Superior temporal gyrus (tissue), 1 donor: ENCODE data around the gene AIF1L.
A peak's percentile ranks its signal among the peaks of the same experiment; 100 is the strongest.
"Not testable (repeated sequence)": the region's sequence is repeated elsewhere in the genome, so short reads cannot be mapped to it uniquely, and the experiment has no call there.

Experiments used
- DNase-seq: peaks from one replicate; pipeline ENCODE4 v3.0.0-alpha.2; 2016; ENCODE audit errors: extremely low spot score

Gene AIF1L

DNA sequence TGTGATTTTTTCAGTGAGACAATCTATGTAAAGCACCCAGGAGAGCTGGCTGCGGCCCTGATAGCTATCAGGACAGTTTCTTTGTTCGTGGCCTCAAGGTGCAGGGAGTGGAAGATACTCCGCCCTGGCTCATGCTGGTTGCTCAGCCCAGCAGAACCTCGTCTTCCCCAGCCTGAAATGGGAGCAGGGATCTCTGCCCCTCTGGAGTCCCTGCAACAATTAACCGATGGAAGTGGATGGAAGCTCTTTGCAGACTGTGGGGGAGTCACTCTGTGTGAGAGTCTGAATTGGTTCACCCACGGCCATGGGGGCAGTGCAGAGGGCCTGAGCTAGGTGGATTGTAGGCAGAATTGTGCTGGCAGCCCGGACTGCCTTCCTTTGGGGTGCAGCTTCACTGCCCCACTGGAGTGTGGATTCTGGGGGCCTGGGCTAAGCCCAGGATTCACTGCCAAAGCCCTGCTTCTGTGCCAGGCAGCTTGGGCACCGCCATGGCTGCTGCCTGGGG, 2.8 kb downstream of the AIF1L start:
- DNase-seq: no peak

- not testable (repeated sequence) for DNase-seq
Observed at GRCh38 chr9:131099845-131100244, 3.5 kb downstream of the AIF1L start.

DNA sequence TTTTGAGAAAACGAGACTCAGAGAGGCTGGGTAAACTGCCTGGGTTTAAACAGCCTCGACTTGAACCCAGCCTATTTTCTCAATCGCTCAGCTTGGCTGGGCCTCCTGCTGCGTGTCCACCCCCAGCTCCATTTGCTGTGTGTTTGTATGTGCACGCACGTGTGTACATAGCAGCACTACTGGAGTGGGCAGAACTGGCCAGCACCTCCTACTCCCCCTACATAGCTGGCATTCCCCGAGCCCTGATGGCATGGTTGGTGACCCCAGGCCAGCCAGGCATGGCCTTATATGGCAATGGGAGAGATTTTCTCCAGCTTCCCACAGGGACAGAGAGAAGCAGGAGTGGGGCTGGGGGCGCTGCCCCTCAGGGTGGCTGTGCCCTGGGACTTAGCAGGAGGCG, 4.1 kb downstream of the AIF1L start:
- DNase-seq: no peak

DNA sequence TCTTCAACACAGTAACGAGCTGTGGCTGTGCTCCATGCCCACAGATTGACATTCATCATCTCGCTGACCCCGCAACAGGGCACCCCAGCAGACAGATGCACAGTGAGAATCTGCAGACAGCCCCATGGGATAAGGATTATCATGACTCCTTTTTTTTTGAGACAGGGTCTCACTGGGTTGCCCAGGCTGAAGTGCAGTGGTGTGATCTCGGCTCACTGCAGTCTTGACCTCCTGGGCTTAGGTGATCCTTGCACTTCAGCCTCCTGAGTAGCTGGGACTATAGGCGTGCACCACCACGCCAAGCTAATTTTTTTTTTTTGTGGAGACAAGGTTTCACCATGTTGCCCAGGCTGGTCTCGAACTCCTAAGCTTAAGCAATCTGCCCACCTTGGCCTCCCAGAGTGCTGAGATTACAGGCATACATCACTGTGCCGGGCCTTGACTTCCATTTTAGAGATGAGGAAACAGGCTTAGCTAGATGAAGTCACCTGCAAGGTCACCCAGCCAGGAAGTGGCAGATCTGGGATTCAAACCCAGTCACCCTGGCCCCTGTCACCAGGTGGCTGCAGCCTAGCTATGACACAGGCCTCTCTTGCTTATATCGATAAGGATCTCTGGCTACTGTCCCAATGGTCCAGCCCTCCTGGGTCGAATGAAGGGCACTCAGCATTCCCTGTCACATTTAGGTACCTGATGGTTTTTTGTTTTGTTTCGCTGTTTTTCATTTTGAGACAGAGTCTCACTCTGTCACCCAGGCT, 5.1 kb downstream of the AIF1L start:
- no peak for DNase-seq

GRCh38 chr9:131103024-131103423, 6.7 kb downstream of the AIF1L start:
- DNase-seq: no peak

GRCh38 chr9:131103535-131103934, 7.2 kb downstream of the AIF1L start:
- DNase-seq: no peak

DNA sequence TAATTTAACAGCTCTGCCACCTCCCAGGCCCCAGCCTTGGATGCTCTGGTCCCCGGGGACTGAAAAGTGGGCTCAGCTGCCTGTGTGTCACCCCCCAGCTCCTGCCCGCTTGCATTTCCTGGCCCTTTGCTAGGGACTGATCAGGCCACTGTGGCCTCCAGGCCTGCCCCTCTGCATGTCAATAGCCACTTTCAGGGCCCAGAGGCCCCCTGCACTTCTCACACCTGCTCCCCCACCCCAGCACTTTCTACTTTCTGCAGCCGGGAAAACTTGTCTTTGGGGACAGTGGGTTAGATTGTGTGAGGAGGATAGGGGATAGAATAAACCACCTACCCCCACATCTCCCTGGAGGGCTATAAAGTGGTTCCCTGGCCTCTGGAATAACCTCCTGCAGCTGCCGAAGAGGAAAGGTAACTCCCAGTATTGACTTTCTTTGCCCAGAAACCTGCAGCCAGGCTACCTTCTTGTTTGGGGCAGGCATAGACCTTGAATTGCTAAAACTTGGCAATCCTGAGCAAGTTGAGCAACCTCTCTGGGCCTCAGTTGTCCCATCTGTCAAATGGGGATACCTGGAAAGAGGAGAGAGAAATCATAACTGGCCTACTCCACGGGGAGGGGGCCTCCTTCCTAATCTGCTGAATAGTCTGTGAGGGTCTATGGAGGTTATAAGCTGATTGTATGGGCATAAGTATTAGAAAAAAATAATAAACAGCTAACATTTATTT, 7.8 kb downstream of the AIF1L start:
- DNase-seq: no peak

DNA sequence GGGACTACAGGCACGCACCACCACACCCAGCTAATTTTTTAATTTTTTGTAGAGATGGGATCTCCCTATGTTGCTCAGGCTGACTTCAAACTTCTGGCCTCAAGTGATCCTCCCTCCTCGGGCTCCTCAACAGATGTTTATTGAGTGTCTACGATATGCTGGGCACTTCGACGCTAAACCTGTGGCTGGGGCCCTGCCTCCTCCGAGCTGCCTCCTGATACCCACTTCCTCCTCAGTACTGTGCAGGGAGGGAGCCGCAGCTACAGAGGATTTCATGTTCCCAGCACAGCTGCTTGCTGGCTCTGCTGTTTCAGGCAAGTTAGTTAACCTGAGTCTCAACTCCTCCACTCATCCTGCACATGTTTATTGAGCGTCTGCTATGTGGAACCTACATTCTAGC, 9.6 kb downstream of the AIF1L start:
- DNase-seq: no peak

GRCh38 chr9:131107760-131108159, 11.4 kb downstream of the AIF1L start:
- DNase-seq: no peak

- no peak for DNase-seq
Observed at GRCh38 chr9:131111186-131111853, 15.0 kb downstream of the AIF1L start.

GRCh38 chr9:131111854-131112311, 15.6 kb downstream of the AIF1L start:
- peak; percentile 95 for DNase-seq

GRCh38 chr9:131112374-131113154, 16.2 kb downstream of the AIF1L start:
- DNase-seq: peak; percentile 57

- no peak for DNase-seq
Observed at GRCh38 chr9:131113655-131114054, 17.3 kb downstream of the AIF1L start.

GRCh38 chr9:131114084-131114535, 17.8 kb downstream of the AIF1L start:
- no peak for DNase-seq

DNA sequence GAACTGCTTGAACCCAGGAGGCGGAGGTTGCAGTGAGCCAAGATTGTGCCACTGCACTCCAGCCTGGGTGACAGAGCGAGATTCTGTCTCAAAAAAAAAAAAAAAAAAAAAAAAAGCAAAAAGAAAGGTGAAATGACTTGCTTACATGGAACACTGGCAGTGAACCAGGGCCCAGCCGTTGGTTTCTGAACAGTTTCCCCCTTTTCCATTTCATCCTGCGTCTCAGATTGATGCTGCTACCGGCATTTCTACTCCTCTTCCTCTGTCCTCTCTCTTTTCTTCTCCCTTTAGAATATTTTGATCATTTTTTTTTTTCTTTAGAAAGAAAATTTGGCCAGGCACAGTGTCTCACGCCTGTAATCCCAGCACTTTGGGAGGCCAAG, 19.0 kb downstream of the AIF1L start:
- DNase-seq: not testable (repeated sequence)

DNA sequence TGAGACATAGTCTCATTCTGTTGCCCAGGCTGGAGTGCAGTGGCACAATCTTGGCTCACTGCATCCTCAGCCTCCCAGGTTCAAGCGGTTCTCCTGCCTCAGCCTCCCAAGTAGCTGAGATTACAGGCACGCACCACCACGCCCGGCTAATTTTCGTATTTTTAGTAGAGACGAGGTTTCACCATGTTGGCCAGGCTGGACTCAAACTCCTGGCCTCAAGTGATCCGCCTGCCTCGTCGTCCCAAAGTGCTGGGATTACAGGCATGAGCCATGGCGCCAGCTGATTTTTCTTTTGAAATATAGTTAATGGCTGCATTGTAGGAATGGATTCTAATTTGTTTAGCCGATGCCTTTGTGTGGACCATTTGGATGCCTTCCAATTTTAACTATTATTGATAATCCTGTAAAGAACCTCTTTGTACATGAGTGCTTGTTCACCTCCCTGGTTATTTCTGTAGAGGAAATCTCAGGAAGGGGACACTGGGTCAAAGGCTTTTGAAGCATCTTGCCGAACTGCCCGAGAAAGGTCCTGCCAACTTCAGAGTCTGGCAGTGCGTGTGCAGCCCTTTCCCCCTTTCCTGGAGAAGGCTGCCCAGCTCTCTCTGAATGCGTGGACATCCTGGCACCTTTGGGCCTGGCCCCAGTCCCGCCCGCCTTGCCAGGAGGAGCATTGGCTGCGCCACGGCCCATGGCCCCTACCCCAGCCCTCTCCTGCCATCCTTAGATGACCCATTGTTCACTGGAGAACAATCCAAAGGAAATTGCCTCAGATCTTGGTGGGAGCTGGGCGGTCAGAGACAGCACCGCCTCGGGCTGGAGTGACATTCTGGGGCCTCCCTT, 20.2 kb downstream of the AIF1L start:
- DNase-seq: peak; percentile 43

- DNase-seq: no peak
Observed at GRCh38 chr9:131117121-131117761, 20.9 kb downstream of the AIF1L start.

DNA sequence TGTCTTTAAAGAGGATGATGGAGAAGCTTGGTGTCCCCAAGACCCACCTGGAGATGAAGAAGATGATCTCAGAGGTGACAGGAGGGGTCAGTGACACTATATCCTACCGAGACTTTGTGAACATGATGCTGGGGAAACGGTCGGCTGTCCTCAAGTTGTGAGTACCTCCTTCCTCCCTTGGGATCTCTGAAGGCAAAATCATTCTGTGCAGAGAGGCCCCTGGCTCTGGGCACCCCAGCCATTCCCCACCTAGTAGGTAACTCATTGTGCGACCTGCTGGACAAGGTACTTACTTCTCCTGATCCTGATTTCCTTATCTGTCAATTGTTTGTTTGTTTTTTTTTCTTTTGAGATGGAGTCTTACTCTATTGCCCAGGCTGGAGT, 21.4 kb downstream of the AIF1L start:
- no peak for DNase-seq

GRCh38 chr9:131119600-131119999, 23.3 kb downstream of the AIF1L start:
- DNase-seq: no peak

DNA sequence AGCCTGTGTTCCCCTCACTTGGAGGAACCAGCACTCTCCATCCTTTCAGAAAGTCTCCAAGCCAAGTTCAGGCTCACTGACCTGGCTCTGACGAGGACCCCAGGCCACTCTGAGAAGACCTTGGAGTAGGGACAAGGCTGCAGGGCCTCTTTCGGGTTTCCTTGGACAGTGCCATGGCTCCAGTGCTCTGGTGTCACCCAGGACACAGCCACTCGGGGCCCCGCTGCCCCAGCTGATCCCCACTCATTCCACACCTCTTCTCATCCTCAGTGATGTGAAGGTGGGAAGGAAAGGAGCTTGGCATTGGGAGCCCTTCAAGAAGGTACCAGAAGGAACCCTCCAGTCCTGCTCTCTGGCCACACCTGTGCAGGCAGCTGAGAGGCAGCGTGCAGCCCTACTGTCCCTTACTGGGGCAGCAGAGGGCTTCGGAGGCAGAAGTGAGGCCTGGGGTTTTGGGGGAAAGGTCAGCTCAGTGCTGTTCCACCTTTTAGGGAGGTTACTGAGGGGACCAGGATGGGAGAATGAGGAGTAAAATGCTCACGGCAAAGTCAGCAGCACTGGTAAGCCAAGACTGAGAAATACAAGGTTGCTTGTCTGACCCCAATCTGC, 24.4 kb downstream of the AIF1L start:
- DNase-seq: no peak
